HepG2 (cell line): ENCODE data around the gene CDK5R1. TPM values are rescaled to one million over a fixed set of nuclear protein-coding genes. Genes with fewer than 3 reads are reported as not detected.

Experiments used
- ARID2 ChIP-seq: sonication (generic); formaldehyde crosslinking; IDR thresholded peaks from 2 replicates; pipeline ENCODE4 v1.8.1; 2022; ENCODE audit warnings: mild to moderate bottlenecking, missing genetic modification reagents, borderline replicate concordance
- IRF2 ChIP-seq: IDR thresholded peaks from 2 replicates; pipeline ENCODE4 v1.6.1; 2018; ENCODE audit warnings: missing genetic modification reagents, missing compliant biosample characterization
- JUND ChIP-seq: sonication (generic); formaldehyde crosslinking; IDR thresholded peaks from 2 replicates; pipeline ENCODE4 v1.8.0; 2022; ENCODE audit warnings: mild to moderate bottlenecking, missing genetic modification reagents
- KDM2A ChIP-seq: sonication (generic); formaldehyde crosslinking; IDR thresholded peaks from 2 replicates; pipeline ENCODE4 v1.4.0; 2020; ENCODE audit warnings: low read depth, missing genetic modification reagents, borderline replicate concordance
- RNF2 ChIP-seq: fragments of 450-650 bp; conservative IDR thresholded peaks from 2 replicates; pipeline ENCODE4 v1.6.1; 2016; ENCODE audit warnings: low read depth
- SIN3B ChIP-seq: fragments of 150-350 bp; IDR thresholded peaks from 2 replicates; pipeline ENCODE4 v1.6.1; 2014; ENCODE audit warnings: low read length
- TP53 ChIP-seq: sonication (generic); formaldehyde crosslinking; conservative IDR thresholded peaks from 2 replicates; pipeline ENCODE4 v1.4.0; 2020; ENCODE audit warnings: missing genetic modification reagents
- ZFAT ChIP-seq: sonication (generic); formaldehyde crosslinking; conservative IDR thresholded peaks from 2 replicates; pipeline ENCODE4 v1.8.1; 2023; ENCODE audit warnings: missing genetic modification reagents, inconsistent platforms
- ZNF367 ChIP-seq: sonication (generic); formaldehyde crosslinking; IDR thresholded peaks from 2 replicates; pipeline ENCODE4 v1.4.0; 2020; ENCODE audit warnings: missing genetic modification reagents, borderline replicate concordance
- ZNF556 ChIP-seq: sonication (generic); formaldehyde crosslinking; IDR thresholded peaks from 2 replicates; pipeline ENCODE4 v1.4.0; 2020; ENCODE audit warnings: mild to moderate bottlenecking, missing genetic modification reagents, borderline replicate concordance
- ZNF747 ChIP-seq: sonication (generic); formaldehyde crosslinking; IDR thresholded peaks from 2 replicates; pipeline ENCODE4 v1.8.1; 2023; ENCODE audit warnings: missing genetic modification reagents, mild to moderate bottlenecking, borderline replicate concordance
- polyA plus RNA-seq, 8 experiments: library from polyadenylated mRNA; depleted of rRNA in 3 of 8; stranded (reverse) in 7 of 8; unstranded in 1 of 8; fragments of >200 nt; fragmentation: Illumina TruSeq in 4 of 8; extraction: Trizol in 4 of 8; gene quantifications; 2 replicates each; pipeline versions ENCODE4 v1.2.1 to v1.2.3, GENCODE V29; 2011 to 2016; ENCODE audit warnings: low read depth in 4 of 8, missing spikeins in 1 of 8, mixed read lengths in 1 of 8; ENCODE audit not compliant: insufficient read depth in 1 of 8
- total RNA-seq, 5 experiments: library from RNA; depleted of rRNA; stranded (reverse); fragments of >200 nt; fragmentation: Illumina TruSeq; extraction: Trizol; gene quantifications; 2 replicates each; pipeline ENCODE4 v1.2.3, GENCODE V29; 2016; ENCODE audit warnings: low read depth in 1 of 5
- TF ChIP-seq, protein P1 (sequence below): sonication (generic); formaldehyde crosslinking; IDR thresholded peaks from 2 replicates; pipeline ENCODE4 v1.4.0; 2020; ENCODE audit warnings: mild to moderate bottlenecking, missing genetic modification reagents
- TF ChIP-seq, protein P2 (sequence below): sonication (generic); formaldehyde crosslinking; IDR thresholded peaks from 2 replicates; pipeline ENCODE4 v1.5.0; 2020; ENCODE audit warnings: mild to moderate bottlenecking, missing genetic modification reagents, borderline replicate concordance
- TF ChIP-seq, protein P3 (sequence below): sonication (generic); formaldehyde crosslinking; IDR thresholded peaks from 2 replicates; pipeline ENCODE4 v1.8.0; 2022; ENCODE audit warnings: mild to moderate bottlenecking, missing genetic modification reagents, borderline replicate concordance

The CDK5R1 gene
- total and polyA plus RNA-seq, 2 of the 13 experiments (the other 11 are each of a cell fraction or from before 2014, with no cell fraction given) = 1.1 to 3.9 TPM

GRCh38 chr17:32444301-32445073, 42.3 kb upstream of the CDK5R1 start, which contains the start of gene PSMD11 (continued):
- TF ChIP-seq, protein P1, sequence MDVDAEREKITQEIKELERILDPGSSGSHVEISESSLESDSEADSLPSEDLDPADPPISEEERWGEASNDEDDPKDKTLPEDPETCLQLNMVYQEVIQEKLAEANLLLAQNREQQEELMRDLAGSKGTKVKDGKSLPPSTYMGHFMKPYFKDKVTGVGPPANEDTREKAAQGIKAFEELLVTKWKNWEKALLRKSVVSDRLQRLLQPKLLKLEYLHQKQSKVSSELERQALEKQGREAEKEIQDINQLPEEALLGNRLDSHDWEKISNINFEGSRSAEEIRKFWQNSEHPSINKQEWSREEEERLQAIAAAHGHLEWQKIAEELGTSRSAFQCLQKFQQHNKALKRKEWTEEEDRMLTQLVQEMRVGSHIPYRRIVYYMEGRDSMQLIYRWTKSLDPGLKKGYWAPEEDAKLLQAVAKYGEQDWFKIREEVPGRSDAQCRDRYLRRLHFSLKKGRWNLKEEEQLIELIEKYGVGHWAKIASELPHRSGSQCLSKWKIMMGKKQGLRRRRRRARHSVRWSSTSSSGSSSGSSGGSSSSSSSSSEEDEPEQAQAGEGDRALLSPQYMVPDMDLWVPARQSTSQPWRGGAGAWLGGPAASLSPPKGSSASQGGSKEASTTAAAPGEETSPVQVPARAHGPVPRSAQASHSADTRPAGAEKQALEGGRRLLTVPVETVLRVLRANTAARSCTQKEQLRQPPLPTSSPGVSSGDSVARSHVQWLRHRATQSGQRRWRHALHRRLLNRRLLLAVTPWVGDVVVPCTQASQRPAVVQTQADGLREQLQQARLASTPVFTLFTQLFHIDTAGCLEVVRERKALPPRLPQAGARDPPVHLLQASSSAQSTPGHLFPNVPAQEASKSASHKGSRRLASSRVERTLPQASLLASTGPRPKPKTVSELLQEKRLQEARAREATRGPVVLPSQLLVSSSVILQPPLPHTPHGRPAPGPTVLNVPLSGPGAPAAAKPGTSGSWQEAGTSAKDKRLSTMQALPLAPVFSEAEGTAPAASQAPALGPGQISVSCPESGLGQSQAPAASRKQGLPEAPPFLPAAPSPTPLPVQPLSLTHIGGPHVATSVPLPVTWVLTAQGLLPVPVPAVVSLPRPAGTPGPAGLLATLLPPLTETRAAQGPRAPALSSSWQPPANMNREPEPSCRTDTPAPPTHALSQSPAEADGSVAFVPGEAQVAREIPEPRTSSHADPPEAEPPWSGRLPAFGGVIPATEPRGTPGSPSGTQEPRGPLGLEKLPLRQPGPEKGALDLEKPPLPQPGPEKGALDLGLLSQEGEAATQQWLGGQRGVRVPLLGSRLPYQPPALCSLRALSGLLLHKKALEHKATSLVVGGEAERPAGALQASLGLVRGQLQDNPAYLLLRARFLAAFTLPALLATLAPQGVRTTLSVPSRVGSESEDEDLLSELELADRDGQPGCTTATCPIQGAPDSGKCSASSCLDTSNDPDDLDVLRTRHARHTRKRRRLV (CRISPR knock-in tag) = no peak
- TF ChIP-seq ARID2 (no peak), RNF2 (no peak), ZNF367 (CRISPR knock-in tag) (no peak), JUND (CRISPR knock-in tag) (peak; percentile 39; the same call in 1 of the 2 replicates), TP53 (CRISPR knock-in tag) (no peak), ZFAT (CRISPR knock-in tag) (no peak), KDM2A (peak; percentile 91), ZNF556 (CRISPR knock-in tag) (peak; percentile 63; the same call in 1 of the 2 replicates), IRF2 (CRISPR knock-in tag) (peak; percentile 95), ZNF747 (CRISPR knock-in tag) (peak; percentile 72; the same call in 1 of the 2 replicates), SIN3B (0 out of 2 replicates have a peak, but pooled peaks have one; percentile 40)
- TF ChIP-seq, protein P2, sequence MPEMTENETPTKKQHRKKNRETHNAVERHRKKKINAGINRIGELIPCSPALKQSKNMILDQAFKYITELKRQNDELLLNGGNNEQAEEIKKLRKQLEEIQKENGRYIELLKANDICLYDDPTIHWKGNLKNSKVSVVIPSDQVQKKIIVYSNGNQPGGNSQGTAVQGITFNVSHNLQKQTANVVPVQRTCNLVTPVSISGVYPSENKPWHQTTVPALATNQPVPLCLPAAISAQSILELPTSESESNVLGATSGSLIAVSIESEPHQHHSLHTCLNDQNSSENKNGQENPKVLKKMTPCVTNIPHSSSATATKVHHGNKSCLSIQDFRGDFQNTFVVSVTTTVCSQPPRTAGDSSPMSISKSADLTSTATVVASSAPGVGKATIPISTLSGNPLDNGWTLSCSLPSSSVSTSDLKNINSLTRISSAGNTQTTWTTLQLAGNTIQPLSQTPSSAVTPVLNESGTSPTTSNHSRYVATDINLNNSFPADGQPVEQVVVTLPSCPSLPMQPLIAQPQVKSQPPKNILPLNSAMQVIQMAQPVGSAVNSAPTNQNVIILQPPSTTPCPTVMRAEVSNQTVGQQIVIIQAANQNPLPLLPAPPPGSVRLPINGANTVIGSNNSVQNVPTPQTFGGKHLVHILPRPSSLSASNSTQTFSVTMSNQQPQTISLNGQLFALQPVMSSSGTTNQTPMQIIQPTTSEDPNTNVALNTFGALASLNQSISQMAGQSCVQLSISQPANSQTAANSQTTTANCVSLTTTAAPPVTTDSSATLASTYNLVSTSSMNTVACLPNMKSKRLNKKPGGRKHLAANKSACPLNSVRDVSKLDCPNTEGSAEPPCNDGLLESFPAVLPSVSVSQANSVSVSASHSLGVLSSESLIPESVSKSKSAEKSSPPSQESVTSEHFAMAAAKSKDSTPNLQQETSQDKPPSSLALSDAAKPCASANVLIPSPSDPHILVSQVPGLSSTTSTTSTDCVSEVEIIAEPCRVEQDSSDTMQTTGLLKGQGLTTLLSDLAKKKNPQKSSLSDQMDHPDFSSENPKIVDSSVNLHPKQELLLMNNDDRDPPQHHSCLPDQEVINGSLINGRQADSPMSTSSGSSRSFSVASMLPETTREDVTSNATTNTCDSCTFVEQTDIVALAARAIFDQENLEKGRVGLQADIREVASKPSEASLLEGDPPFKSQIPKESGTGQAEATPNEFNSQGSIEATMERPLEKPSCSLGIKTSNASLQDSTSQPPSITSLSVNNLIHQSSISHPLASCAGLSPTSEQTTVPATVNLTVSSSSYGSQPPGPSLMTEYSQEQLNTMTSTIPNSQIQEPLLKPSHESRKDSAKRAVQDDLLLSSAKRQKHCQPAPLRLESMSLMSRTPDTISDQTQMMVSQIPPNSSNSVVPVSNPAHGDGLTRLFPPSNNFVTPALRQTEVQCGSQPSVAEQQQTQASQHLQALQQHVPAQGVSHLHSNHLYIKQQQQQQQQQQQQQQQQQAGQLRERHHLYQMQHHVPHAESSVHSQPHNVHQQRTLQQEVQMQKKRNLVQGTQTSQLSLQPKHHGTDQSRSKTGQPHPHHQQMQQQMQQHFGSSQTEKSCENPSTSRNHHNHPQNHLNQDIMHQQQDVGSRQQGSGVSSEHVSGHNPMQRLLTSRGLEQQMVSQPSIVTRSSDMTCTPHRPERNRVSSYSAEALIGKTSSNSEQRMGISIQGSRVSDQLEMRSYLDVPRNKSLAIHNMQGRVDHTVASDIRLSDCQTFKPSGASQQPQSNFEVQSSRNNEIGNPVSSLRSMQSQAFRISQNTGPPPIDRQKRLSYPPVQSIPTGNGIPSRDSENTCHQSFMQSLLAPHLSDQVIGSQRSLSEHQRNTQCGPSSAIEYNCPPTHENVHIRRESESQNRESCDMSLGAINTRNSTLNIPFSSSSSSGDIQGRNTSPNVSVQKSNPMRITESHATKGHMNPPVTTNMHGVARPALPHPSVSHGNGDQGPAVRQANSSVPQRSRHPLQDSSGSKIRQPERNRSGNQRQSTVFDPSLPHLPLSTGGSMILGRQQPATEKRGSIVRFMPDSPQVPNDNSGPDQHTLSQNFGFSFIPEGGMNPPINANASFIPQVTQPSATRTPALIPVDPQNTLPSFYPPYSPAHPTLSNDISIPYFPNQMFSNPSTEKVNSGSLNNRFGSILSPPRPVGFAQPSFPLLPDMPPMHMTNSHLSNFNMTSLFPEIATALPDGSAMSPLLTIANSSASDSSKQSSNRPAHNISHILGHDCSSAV (CRISPR knock-in tag) = no peak
- TF ChIP-seq, protein P3, sequence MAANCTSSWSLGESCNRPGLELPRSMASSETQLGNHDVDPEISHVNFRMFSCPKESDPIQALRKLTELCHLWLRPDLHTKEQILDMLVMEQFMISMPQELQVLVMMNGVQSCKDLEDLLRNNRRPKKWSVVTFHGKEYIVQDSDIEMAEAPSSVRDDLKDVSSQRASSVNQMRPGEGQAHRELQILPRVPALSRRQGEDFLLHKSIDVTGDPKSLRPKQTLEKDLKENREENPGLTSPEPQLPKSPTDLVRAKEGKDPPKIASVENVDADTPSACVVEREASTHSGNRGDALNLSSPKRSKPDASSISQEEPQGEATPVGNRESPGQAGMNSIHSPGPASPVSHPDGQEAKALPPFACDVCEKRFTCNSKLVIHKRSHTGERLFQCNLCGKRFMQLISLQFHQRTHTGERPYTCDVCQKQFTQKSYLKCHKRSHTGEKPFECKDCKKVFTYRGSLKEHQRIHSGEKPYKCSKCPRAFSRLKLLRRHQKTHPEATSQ (CRISPR knock-in tag) = 0 out of 2 replicates have a peak, but pooled peaks have one; percentile 6
